Measurements from ENCODE around the gene KCNN3. TPM values are rescaled to one million over a fixed set of nuclear protein-coding genes. Genes with fewer than 3 reads are reported as not detected.
A peak's percentile ranks its signal among the peaks of the same experiment; 100 is the strongest.

The KCNN3 gene
- total RNA-seq, 1 donor from 2014 or later, result 4.3 TPM

DNA sequence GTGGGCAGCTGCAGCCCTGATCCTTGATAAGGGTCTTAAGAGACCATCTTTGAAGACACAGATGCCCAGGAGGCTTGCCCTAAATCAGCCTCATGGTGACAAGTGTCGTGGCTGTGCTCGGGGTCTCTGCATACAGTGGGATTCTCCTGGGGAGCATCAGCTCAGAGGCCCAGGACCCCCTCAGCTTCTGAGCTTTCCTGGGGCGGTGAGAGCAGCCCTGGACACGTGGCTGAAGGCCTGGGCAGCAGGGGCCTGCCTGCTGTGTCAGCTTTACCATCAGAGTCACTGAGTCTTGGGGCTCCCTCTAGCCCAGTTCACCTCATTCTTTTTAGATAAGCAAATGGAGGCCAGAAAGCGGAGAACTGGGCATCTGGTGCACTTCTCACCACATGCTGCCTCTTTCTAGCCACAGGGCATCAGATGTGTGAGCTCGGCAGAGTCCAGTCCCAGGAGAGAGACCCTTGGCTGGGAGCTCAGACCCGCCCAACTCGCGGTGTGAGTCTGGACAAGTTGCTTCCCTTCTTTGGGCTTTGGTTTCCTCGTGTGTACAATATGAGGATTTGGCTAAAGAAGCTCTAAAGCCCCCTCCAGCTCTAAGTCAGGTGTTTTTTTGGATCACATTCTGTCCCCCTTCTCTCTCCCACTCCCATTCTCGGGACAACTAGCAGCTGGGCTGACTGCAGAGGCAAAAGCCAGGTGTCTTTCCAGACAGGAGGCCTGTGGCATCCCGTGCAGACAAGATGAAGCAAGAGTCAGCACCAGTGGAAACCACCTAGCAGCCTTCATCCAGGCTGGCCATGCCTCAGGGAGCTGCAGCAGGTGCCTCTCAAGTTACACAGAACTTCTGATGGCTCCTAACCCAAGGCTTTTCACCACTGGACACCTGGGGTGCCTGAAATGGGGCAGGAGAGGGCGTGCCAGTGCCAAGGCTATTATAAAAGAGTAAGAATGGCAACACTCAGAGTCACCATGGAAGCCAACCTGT is 119.1 kb downstream of the KCNN3 start:
- Mint-ChIP-seq H3K27me3 (ENCODE audit: insufficient read depth, low read depth) (peaks cover 20% of the 10 kb centered on the region), H3K9me3 (no peaks in the 10 kb centered on the region), H3K27ac (no peak overlapping the region)

GRCh38 chr1:154749078-154749760 is 120.9 kb downstream of the KCNN3 start:
- peaks cover 24% of the 10 kb centered on the region for H3K27me3 Mint-ChIP-seq (ENCODE audit: insufficient read depth, low read depth)
- H3K4me1 Mint-ChIP-seq, result peaks cover 44% of the 10 kb centered on the region
- H2AFZ ChIP-seq (replicated peaks), result no peak overlapping the region
- H3K27ac ChIP-seq, result no peak overlapping the region
- peaks cover 20% of the 10 kb centered on the region for H3K4me1 ChIP-seq
- no peak overlapping the region for H3K9ac ChIP-seq
- TF ChIP-seq CTCF (IDR thresholded peaks at IDR 0.05) (peak; percentile 15), EZH2 (IDR thresholded peaks at IDR 0.05) (no peak), EZH2phosphoT487 (IDR thresholded peaks at IDR 0.05) (no peak)
- H3K36me3 Mint-ChIP-seq, result no peaks in the 10 kb centered on the region
- no peaks in the 10 kb centered on the region for H3K9me3 Mint-ChIP-seq
- H3K4me2 ChIP-seq, result no peak overlapping the region
- DNase-seq (ENCODE audit: low spot score), result no peak
- no peak overlapping the region for H3K27ac Mint-ChIP-seq
- H3K27me3 ChIP-seq, result no peaks in the 10 kb centered on the region
- no peaks in the 10 kb centered on the region for H3K9me3 ChIP-seq (ENCODE audit: low read depth)
- H4K20me1 ChIP-seq (ENCODE audit: low read depth), result no peaks in the 10 kb centered on the region
- no peaks in the 10 kb centered on the region for H3K36me3 ChIP-seq
- H3K4me3 Mint-ChIP-seq, result no peak overlapping the region
- H3K79me2 ChIP-seq (ENCODE audit: low read depth), result no peaks in the 10 kb centered on the region
- no peak overlapping the region for H3K4me3 ChIP-seq
- H3F3A ChIP-seq (ENCODE audit: low read depth), result peaks cover 14% of the 10 kb centered on the region

More for the DNA sequence above, 119.1 kb downstream of the KCNN3 start:
- Histone ChIP-seq H3K4me3 (no peak overlapping the region), H3K36me3 (no peaks in the 10 kb centered on the region), H2AFZ (replicated peaks) (no peak overlapping the region), H3K4me2 (no peak overlapping the region), H3K27me3 (no peaks in the 10 kb centered on the region), H3K27ac (no peak overlapping the region), H3K79me2 (ENCODE audit: low read depth) (no peaks in the 10 kb centered on the region), H3K9ac (no peak overlapping the region), H4K20me1 (ENCODE audit: low read depth) (no peaks in the 10 kb centered on the region), H3K9me3 (ENCODE audit: low read depth) (no peaks in the 10 kb centered on the region), H3K4me1 (peaks cover 13% of the 10 kb centered on the region), H3F3A (ENCODE audit: low read depth) (peaks cover 14% of the 10 kb centered on the region)
- Mint-ChIP-seq H3K4me3 (no peak overlapping the region), H3K36me3 (no peaks in the 10 kb centered on the region), H3K4me1 (peaks cover 40% of the 10 kb centered on the region)
- DNase-seq (ENCODE audit: low spot score), result no peak
- TF ChIP-seq CTCF (IDR thresholded peaks at IDR 0.05) (no peak), EZH2phosphoT487 (IDR thresholded peaks at IDR 0.05) (no peak), EZH2 (IDR thresholded peaks at IDR 0.05) (no peak)

DNA sequence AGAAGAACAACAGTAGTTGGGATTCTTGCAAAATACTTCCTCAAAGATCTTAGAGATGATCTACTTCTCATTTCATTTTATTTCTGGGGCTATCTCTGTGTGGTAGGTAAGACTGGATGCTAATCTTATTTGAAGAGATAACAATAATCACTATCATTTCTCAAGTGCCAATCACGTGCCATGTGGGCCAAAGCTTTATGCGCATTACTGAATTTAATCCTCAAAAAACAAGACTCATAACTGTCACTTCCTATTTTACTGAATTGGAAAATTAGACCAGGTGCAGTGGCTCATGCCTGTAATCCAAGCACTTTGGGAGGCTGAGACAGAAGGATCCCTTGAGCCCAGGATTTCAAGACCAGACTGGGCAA is 121.7 kb downstream of the KCNN3 start:
- no peaks in the 10 kb centered on the region for H3K36me3 Mint-ChIP-seq
- peaks cover 46% of the 10 kb centered on the region for H3K4me1 Mint-ChIP-seq

More for the DNA sequence above, 121.7 kb downstream of the KCNN3 start:
- TF ChIP-seq EZH2 (IDR thresholded peaks at IDR 0.05), result no peak
- no peak for TF ChIP-seq EZH2phosphoT487 (IDR thresholded peaks at IDR 0.05)
- TF ChIP-seq CTCF (IDR thresholded peaks at IDR 0.05), result no peak
- H3K4me3 ChIP-seq, result no peak overlapping the region
- H4K20me1 ChIP-seq (ENCODE audit: low read depth), result no peaks in the 10 kb centered on the region
- H3K9me3 ChIP-seq (ENCODE audit: low read depth), result no peaks in the 10 kb centered on the region
- no peaks in the 10 kb centered on the region for H3K27me3 ChIP-seq
- Mint-ChIP-seq H3K27me3 (ENCODE audit: insufficient read depth, low read depth) (peaks cover 24% of the 10 kb centered on the region), H3K9me3 (no peaks in the 10 kb centered on the region), H3K4me3 (peak overlapping the region; percentile 1), H3K27ac (no peak overlapping the region)
- H3K4me2 ChIP-seq, result peak overlapping the region; percentile 40
- H3K4me1 ChIP-seq, result peaks cover 25% of the 10 kb centered on the region
- peaks cover 14% of the 10 kb centered on the region for H3F3A ChIP-seq (ENCODE audit: low read depth)
- no peak overlapping the region for H3K9ac ChIP-seq
- no peak overlapping the region for H2AFZ ChIP-seq (replicated peaks)
- no peak overlapping the region for H3K27ac ChIP-seq
- no peaks in the 10 kb centered on the region for H3K79me2 ChIP-seq (ENCODE audit: low read depth)
- no peak for DNase-seq (ENCODE audit: low spot score)
- H3K36me3 ChIP-seq, result no peaks in the 10 kb centered on the region
